Measurements from ENCODE around the gene TMEM184A.
A peak's percentile ranks its signal among the peaks of the same experiment; 100 is the strongest.
"Not testable (repeated sequence)": the region's sequence is repeated elsewhere in the genome, so short reads cannot be mapped to it uniquely, and the experiment has no call there.

Gene TMEM184A

GRCh38 chr7:1520539-1521234 lies 35.3 kb downstream of the TMEM184A start:
- DNase-seq: no peak

- not testable (repeated sequence) for DNase-seq
Observed at GRCh38 chr7:1519322-1519922, 36.6 kb downstream of the TMEM184A start.

- no peak for DNase-seq
Observed at GRCh38 chr7:1516586-1517251, 39.3 kb downstream of the TMEM184A start.

- DNase-seq: not testable (repeated sequence)
Observed at GRCh38 chr7:1515509-1515967, 40.5 kb downstream of the TMEM184A start.

- no peak for DNase-seq
Observed at GRCh38 chr7:1514995-1515401, 41.0 kb downstream of the TMEM184A start.

- DNase-seq: no peak
Observed at GRCh38 chr7:1514407-1514806, 41.6 kb downstream of the TMEM184A start.

GRCh38 chr7:1513657-1514095 lies 42.3 kb downstream of the TMEM184A start:
- no peak for DNase-seq

- DNase-seq: peak; percentile 75
Observed at GRCh38 chr7:1512781-1513656, 43.0 kb downstream of the TMEM184A start.

- no peak for DNase-seq
Observed at GRCh38 chr7:1511444-1512422, 44.3 kb downstream of the TMEM184A start.

GRCh38 chr7:1510780-1511154 lies 45.2 kb downstream of the TMEM184A start:
- DNase-seq: no peak

GRCh38 chr7:1509226-1509625 lies 46.8 kb downstream of the TMEM184A start:
- DNase-seq: no peak

- DNase-seq: no peak
Observed at GRCh38 chr7:1508277-1508758, 47.7 kb downstream of the TMEM184A start.

- DNase-seq: no peak
Observed at GRCh38 chr7:1505731-1506550, 50.1 kb downstream of the TMEM184A start.

- peak; percentile 94 for DNase-seq
Observed at GRCh38 chr7:1503816-1504775, 51.9 kb downstream of the TMEM184A start, which contains the start of gene INTS1. INTS1 (minus strand) TSS chr7:1504389; CDS start chr7:1503960, 429 bp downstream.

GRCh38 chr7:1503390-1503789 lies 52.6 kb downstream of the TMEM184A start:
- no peak for DNase-seq

GRCh38 chr7:1502845-1503244 lies 53.2 kb downstream of the TMEM184A start:
- DNase-seq: no peak

- DNase-seq: no peak
Observed at GRCh38 chr7:1501487-1502270, 54.3 kb downstream of the TMEM184A start.

GRCh38 chr7:1500064-1500807 lies 55.8 kb downstream of the TMEM184A start:
- DNase-seq: no peak

All from activated CD8-positive, alpha-beta memory T cell treated with anti-CD3 and anti-CD28 coated beads for 24 hours (primary cell).